ENCODE measurements around the gene NSF.
"Not testable (repeated sequence)": the region's sequence is repeated elsewhere in the genome, so short reads cannot be mapped to it uniquely, and the experiment has no call there.

The NSF gene

GRCh38 chr17:46759141-46759540, 168.7 kb downstream of the NSF start:
- no peak for DNase-seq

GRCh38 chr17:46763416-46763815, 172.9 kb downstream of the NSF start:
- DNase-seq, result no peak

GRCh38 chr17:46764000-46764708, 173.7 kb downstream of the NSF start:
- no peak for DNase-seq

- DNase-seq, result no peak
Measured at GRCh38 chr17:46764709-46765401, 174.4 kb downstream of the NSF start.

- no peak for DNase-seq
Measured at GRCh38 chr17:46765453-46765852, 175.0 kb downstream of the NSF start.

GRCh38 chr17:46766493-46767491, 176.3 kb downstream of the NSF start:
- DNase-seq, result no peak

GRCh38 chr17:46768540-46768870, 178.0 kb downstream of the NSF start:
- DNase-seq, result no peak

- DNase-seq, result not testable (repeated sequence)
Measured at GRCh38 chr17:46768896-46769295, 178.4 kb downstream of the NSF start.

GRCh38 chr17:46769531-46770438, 179.3 kb downstream of the NSF start:
- no peak for DNase-seq

- no peak for DNase-seq
Measured at GRCh38 chr17:46770439-46770817, 180.0 kb downstream of the NSF start.

GRCh38 chr17:46770818-46771560, 180.5 kb downstream of the NSF start:
- DNase-seq, result no peak

GRCh38 chr17:46771561-46772474, 181.3 kb downstream of the NSF start:
- no peak for DNase-seq

- no peak for DNase-seq
Measured at GRCh38 chr17:46772475-46773220, 182.2 kb downstream of the NSF start.

- DNase-seq, result no peak
Measured at GRCh38 chr17:46773221-46773605, 182.7 kb downstream of the NSF start.

GRCh38 chr17:46773676-46774075, 183.2 kb downstream of the NSF start:
- DNase-seq, result no peak

- DNase-seq, result no peak
Measured at GRCh38 chr17:46774108-46774737, 183.8 kb downstream of the NSF start.

- no peak for DNase-seq
Measured at GRCh38 chr17:46776298-46777005, 186.0 kb downstream of the NSF start.

Measured in stimulated activated naive CD4-positive, alpha-beta T cell (primary cell).